ENCODE data around the gene PACRG. TPM values are rescaled to one million over a fixed set of nuclear protein-coding genes. Genes with fewer than 3 reads are reported as not detected.

PACRG gene
- total RNA-seq, 2 donors from 2014 or later: 13.0 TPM; not detected in 1

DNA sequence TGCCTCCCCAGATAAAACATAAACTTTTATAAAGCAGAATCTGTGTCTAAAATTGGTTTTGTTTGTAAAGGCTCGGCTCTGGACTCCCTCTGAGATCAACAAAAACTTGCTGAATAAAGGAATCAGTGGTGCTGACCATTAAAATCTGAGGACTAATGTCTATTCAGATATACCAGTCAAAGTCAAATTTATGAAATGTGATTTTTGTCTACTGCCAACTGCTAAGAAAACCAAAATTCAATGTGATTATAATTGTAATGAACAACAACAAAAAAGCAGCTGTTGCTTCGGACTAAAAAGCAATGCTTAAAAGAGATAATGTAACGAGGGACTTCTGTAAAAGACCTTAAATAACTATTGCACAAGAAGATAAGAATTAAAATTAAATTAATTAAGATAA lies 26.8 kb upstream of the PACRG start:
- TF ChIP-seq CTCF (IDR thresholded peaks at IDR 0.05): no peak
- H3K9me3 ChIP-seq: no peaks in the 10 kb centered on the region
- no peaks in the 10 kb centered on the region for H3K27me3 ChIP-seq (replicated peaks; ENCODE audit: insufficient read depth)
- H3K4me3 ChIP-seq: no peak overlapping the region
- DNase-seq (ENCODE audit: low spot score): no peak
- ATAC-seq (ENCODE audit: insufficient number of reproducible peaks, low FRiP score, low read depth): no peak
- no peak overlapping the region for H3K27ac ChIP-seq
- no peaks in the 10 kb centered on the region for H3K36me3 ChIP-seq
- no peaks in the 10 kb centered on the region for H3K4me1 ChIP-seq (ENCODE audit: control insufficient read depth in 1 of 2, low read depth in 2 of 2)

DNA sequence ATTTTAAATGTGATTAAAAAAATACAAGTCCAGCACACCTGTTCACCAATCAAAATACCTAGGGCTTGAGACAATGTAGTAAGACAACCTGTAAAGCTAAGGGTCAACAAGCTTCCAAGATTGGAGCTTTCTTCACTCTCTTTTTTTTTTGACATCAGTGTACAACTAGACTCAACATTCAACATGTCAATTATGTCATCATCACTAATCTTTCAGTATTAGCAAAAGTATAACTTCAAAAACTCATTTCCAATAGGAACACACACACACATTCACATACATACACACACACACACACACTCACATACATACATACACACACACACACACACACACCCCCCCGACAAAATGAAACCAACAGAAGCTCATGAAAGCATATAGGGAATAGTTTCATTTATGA lies 26.2 kb upstream of the PACRG start:
- no peak for TF ChIP-seq CTCF (IDR thresholded peaks at IDR 0.05)
- ATAC-seq (ENCODE audit: insufficient number of reproducible peaks, low FRiP score, low read depth) (no peak), DNase-seq (ENCODE audit: low spot score) (no peak)
- Histone ChIP-seq H3K4me1 (ENCODE audit: control insufficient read depth in 1 of 2, low read depth in 2 of 2) (no peaks in the 10 kb centered on the region), H3K27ac (no peak overlapping the region), H3K4me3 (no peak overlapping the region), H3K36me3 (no peaks in the 10 kb centered on the region), H3K9me3 (no peaks in the 10 kb centered on the region), H3K27me3 (replicated peaks; ENCODE audit: insufficient read depth) (no peaks in the 10 kb centered on the region)

- H3K4me1 ChIP-seq (ENCODE audit: control insufficient read depth in 1 of 2, low read depth in 2 of 2): no peaks in the 10 kb centered on the region
- ATAC-seq (ENCODE audit: insufficient number of reproducible peaks, low FRiP score, low read depth) (no peak), DNase-seq (ENCODE audit: low spot score) (no peak)
- H3K4me3 ChIP-seq: no peak overlapping the region
- H3K27me3 ChIP-seq (replicated peaks; ENCODE audit: insufficient read depth): no peaks in the 10 kb centered on the region
- TF ChIP-seq CTCF (IDR thresholded peaks at IDR 0.05): no peak
- no peaks in the 10 kb centered on the region for H3K9me3 ChIP-seq
- no peaks in the 10 kb centered on the region for H3K36me3 ChIP-seq
- H3K27ac ChIP-seq: no peak overlapping the region
Measured at GRCh38 chr6:162702446-162702845, 25.3 kb upstream of the PACRG start.

DNA sequence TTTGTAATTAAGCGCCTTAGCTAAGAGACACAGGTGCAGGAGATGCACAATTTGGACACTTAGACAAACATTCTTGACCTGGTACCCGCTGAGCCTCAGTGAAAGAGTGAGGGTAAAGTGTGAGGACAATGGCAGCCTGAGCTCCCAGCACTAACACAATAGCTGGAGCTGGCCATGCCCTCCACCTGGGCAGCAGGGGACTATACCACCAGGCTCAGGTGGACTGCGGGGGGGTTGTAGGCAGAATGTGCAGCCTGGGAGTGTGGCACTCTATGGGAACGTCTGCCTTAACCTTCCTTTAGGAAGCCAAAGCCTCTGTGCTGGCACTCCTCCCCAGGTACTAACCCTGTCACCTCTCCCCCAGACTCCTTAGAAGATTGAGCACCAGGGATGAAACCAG lies 23.8 kb upstream of the PACRG start:
- Histone ChIP-seq H3K36me3 (no peaks in the 10 kb centered on the region), H3K4me3 (no peak overlapping the region), H3K27me3 (replicated peaks; ENCODE audit: insufficient read depth) (no peaks in the 10 kb centered on the region), H3K9me3 (no peaks in the 10 kb centered on the region), H3K27ac (no peak overlapping the region), H3K4me1 (ENCODE audit: control insufficient read depth in 1 of 2, low read depth in 2 of 2) (no peaks in the 10 kb centered on the region)
- TF ChIP-seq CTCF (IDR thresholded peaks at IDR 0.05): no peak
- no peak for ATAC-seq (ENCODE audit: insufficient number of reproducible peaks, low FRiP score, low read depth)
- no peak for DNase-seq (ENCODE audit: low spot score)

DNA sequence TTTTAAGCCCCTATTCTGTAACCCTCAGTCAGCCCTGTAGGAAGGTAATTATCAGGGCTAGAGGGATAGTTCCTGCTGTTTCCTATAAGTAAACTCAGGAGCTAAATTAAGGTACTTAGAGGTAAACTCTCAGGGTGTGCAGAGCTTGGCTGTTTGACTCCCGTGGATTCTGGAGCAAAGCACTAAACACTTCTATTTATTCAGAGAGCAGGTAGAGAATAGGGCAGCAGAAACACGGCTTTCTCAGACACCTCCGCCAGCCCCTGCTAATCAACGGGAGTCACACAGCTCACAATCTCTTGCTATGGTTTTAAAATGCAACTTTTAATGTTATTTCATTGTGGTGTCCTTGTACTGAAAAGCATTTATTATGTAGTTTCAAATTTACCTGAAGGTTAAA lies 22.0 kb upstream of the PACRG start:
- Histone ChIP-seq H3K27ac (no peak overlapping the region), H3K4me1 (ENCODE audit: control insufficient read depth in 1 of 2, low read depth in 2 of 2) (no peaks in the 10 kb centered on the region), H3K27me3 (replicated peaks; ENCODE audit: insufficient read depth) (no peaks in the 10 kb centered on the region), H3K9me3 (no peaks in the 10 kb centered on the region), H3K4me3 (no peak overlapping the region), H3K36me3 (no peaks in the 10 kb centered on the region)
- DNase-seq (ENCODE audit: low spot score) (no peak), ATAC-seq (ENCODE audit: insufficient number of reproducible peaks, low FRiP score, low read depth) (no peak)
- TF ChIP-seq CTCF (IDR thresholded peaks at IDR 0.05): no peak

Measured in thoracic aorta (tissue), 2 donors.